GM21737 (cell line): Measurements from ENCODE around the gene RAB43.
"Not testable (repeated sequence)": the region's sequence is repeated elsewhere in the genome, so short reads cannot be mapped to it uniquely, and the experiment has no call there.

Experiments used
- ATAC-seq: cut with Tn5 transposase; IDR thresholded peaks from one replicate; pipeline ENCODE4 v1.9.1; 2021; ENCODE audit warnings: mild to moderate bottlenecking, moderate library complexity; ENCODE audit not compliant: unreplicated experiment

The RAB43 gene

DNA sequence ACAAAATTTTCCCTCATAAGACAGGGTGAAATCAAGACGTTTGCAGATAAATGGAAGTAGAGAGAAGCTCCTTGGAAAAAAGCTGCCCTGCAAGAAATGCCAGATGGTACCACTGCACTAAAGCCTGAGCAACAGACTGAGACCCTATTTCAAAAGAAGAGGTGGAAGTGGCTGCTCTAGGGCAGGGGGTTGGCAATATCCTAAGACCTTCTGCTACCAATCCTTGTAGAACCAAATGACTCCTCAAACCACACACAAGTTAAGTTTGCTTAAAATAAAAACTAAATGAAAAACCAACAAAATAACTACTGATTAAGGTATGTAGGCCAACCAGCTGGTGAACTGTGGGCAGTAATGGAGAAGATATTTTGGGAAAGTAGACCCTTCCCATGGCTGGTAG lies 21.3 kb downstream of the RAB43 start:
- no peak for ATAC-seq

DNA sequence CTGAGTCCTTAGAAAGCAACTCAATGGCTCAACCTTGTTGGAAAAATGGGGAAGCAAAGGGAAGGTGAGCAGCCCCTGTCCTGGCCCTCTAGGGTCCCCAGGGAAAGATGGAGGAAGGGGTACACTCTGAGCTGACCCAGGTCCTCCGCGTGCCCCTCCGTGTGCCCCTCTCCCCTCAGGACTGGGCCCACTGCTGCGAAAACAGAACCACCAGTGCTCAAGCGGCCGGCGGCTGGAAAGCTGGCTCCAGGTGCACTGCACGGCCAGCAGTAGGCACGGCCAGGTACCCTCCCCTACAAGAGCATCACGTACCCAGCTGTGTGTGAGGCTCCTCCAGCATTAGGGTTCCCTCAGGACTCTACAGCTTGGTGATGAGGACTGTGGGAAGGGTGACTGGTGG lies 26.3 kb downstream of the RAB43 start:
- ATAC-seq: no peak

DNA sequence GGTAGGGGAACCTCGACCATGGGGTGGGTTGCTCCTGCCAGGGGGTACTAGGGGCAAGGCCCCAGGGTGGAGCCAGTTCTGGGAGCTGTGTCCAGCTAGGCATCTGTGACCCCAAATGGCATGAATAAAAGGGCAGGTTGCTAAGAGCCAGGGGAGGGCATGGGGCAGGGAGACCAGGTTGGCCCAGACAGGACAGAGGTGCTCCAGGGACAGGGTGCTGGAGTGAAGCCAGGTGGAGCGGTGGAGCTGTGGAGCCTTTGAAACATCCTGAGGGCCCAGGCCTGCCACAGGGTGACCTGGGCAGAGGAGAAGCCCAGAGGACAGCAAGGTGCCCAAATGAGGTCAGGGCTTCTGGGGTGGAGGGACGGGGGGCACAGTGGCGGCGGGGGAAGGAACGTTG lies 33.3 kb downstream of the RAB43 start:
- not testable (repeated sequence) for ATAC-seq

DNA sequence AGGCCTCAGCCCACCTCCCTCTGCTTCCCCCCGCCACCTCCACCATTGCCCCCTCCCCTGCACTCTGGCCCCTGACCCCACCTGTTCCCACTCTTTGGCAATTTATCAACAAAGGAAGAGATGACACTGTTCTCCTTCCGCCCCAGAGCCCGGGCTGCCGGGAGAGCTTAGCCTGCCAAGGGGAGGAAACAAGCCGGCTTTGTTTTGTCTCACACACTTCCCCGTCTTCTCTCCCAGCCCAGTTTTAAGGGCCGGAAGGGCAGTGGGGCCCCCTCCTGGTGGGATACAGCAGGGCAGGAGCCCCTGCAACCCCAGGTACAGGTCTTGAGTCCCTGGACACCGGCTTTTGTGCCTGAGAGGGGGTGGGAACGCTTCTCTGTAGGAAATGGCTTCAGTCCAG lies 33.7 kb downstream of the RAB43 start:
- not testable (repeated sequence) for ATAC-seq

DNA sequence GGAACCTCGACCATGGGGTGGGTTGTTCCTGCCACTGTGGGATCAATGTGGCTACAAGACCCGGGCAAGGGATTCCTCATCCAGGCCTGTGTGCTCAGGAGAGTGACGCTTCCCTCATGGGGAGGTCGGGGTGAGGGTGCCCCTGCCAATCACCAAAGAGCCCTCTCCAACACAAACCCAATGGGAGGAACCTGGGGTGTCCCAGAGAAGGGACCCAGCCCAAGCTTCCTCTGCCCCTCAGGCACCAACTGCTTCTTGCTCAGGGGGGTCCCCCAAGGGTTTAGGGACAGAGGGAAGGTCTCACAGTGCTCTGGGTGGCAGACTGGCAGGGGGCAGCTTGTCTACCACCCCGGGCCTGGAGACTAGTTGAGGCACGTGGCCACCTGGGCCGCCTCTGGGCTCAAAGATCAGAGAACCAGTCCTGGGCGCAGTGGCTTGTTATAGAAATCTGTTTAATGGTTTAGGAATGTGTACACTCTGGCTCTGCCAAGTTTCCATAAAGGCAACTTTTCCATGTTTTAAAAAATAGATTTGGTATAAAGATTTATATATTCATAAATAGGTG lies 34.4 kb downstream of the RAB43 start:
- ATAC-seq: no peak

DNA sequence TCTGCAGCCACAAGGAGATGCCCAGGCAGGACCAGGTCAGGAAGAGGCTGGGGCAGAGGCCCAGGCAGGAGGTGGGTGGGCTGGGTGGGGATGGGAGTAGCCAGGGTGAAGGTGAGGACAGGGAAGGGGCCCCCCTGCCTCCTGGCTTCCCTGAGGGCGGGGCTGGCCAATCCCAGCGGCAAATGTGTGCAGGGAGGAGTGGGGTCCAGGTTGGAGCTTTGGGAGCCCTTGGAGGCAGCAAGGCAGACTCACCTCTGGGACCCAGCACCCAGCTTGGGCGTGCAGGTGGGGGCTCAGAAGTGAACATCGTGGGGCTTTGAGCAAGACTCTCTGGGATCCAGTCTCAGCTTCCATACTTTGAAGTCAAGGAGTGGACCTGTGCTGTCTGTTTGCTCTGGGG lies 35.8 kb downstream of the RAB43 start:
- no peak for ATAC-seq

DNA sequence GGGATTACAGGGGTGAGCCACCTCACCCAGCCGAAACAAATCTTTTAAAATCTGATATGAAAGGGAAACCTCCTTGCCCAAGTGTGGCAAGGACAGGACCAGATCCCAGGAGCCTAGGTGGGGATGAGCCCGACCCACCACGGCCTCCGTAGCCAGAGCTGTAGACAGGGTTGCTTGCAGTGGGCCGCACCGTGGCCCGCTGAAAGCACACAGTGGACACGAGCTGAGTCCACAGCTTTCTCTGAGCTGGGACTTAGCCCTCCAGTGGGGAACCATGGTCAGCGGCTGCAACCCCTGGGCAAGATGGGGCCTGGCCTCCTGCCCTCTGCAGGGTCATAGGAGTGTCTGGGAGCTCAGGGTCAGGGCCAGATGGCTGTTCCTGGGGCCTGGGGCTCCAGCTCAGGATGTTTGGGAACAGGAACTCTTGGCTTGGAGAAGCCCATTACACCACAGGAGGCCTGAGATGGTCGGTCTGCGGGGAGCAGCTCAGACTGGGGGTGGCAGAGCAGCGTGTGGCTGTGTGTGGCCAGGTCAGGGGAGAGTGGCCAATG lies 36.4 kb downstream of the RAB43 start:
- no peak for ATAC-seq

DNA sequence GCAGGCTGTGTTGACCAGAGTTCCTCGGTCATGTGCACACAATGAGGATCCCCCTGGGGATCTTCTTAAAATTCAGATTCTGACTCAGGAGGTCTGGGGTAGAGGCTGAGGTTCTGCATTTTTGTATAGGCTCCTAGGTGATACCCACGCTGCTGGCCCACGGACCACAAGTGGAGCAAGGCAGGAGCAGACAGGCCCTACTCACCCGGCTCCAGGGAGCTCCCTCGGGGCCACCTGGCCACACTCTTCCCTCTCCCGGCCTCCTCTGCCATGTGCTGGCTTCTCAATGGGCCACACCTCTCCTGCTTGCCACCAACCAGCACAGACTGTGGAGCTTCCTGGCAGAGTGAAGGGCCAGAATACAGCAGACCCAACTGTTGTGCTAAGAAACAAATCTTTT lies 37.1 kb downstream of the RAB43 start:
- no peak for ATAC-seq

DNA sequence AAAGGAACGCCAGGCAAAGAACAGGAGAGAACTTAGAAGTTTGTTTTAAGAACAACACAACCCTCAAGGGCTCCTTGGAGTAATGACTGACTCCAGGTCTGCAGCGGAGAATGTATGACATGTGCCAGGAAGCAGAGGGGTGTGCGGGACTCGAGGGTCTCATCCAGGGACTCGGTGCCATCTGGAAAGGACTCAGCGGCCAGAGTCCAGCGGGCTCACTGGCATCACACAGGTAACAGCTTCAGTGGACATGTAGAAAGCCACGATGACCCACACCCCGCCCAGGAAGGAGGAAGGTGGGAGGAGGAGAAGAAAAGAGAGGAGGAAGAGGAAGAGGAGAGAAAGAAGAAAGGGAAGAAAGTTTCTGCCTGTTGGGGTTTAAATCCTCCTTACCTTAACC lies 39.6 kb downstream of the RAB43 start:
- ATAC-seq: no peak

DNA sequence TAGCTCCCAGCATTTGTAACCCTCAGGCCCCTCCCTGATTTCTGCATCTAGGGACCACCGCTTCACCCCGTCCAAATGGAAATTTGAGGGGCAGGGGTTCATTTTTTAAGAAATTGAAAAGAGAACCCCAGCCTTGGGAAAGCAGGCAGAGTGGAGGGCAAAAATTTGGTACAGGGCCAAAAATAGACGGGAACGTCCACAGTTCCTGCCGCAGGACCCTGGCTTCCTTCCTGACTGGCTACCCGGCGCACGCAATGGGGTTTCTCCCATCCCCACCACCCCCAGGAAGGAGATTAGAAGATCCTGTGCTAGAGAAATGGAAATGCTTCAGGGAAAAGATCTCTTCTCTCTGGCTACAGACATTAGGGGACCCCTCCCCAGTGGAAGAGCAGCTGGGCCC lies 40.1 kb downstream of the RAB43 start:
- no peak for ATAC-seq

DNA sequence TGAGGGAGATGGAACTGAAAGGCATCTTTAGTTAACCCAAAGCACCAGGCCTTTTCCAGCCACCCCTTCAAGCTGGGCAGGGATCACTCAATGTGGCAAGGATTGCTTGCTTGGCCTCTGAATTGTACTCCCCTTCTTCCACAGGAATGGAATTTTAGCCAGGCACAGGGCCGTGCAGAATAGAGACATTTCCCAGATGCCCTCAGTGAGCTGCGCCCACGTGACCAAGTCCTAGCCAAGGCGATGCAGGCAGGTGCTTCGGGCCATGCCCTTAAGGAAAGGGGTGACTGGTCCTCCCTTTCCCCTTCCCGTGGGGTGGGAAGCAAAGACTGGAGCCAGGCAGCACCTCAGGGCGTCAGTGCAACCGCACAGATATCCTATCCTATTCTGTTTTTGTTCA lies 43.1 kb downstream of the RAB43 start:
- no peak for ATAC-seq

DNA sequence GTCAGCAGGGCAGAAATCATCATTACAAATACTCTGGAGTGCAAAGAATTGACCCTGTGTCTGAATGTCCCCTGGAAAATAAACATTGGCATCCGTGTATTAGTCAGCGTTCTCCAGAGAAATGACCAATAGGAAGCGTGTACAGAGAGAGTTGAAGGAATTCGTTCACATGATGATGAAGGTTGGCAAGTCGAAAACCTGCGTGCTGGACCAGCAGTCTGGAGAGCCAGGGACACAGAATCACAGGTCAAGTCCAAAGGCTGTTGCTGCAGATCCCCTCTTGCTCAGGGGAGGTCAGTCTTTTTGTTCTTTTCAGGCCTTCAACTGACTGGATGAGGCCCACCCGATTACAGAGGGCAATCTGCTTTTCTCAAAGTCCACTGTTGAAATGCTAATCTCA lies 44.4 kb downstream of the RAB43 start:
- no peak for ATAC-seq

DNA sequence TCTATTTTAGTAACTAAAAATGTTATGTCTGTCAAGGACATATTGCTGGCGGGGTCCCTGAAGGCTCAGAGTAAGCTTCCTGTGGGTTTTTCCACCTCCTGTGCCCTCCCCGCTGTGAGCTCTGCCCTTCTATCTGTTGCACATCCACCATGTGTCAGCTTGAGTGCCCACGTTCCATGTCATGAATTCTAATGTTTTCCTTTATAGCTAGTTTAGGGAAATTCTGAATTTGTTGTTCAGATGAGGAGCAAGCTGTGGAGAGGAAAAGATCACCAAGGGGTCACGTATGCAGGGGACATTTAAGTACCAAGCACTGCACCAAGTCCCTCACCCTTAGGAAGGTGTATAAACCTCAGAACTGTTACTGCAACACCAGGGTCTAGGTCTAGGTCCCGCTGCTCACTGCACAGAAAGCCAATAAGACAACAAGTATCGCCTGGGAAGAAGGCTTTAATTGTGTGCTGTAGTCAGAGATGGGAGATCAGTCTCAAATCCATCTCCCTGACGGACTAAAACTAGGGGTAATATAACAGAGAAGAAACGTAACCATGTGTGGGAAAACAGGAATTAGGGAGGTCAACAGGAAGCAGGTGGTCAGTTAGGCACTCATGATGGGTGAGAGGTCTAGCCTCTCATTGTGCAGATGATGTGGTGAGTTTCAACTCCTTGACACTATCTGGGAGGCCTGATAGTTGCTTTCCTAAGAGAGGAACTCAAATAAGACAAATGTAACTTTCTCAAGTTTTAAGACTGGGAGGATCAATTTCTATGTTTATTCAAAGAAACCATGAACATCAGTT lies 51.3 kb downstream of the RAB43 start:
- no peak for ATAC-seq

DNA sequence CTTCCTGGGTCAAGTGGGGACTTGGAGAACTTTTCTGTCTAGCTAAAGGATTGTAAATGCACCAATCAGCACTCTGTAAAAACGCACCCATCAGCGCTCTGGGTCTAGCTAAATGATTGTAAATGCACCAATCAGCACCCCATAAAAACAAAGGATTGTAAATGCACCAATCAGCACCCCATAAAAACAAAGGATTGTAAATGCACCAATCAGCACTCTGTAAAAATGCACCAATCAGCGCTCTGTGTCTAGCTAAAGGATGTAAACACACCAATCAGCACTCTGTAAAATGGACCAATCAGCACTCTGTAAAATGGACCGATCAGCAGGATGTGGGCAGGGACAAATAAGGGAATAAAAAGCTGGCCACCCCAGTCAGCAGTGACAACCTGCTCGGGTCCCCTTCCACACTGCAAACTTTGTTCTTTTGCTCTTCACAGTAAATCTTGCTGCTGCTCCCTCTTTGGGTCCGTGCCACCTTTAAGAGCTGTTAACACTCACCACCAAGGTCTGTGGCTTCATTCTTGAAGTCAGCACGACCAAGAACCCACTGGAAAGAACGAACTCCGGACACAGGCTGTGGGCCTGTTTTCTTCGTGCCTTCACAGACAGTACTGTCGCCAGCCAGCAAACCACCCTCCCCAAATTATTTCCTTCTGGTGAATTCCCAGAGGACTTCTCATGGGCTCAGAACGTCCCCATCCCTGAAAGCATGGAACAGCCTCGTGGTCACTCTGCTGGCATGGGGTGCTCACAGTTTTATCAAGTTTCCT lies 52.1 kb downstream of the RAB43 start:
- not testable (repeated sequence) for ATAC-seq

DNA sequence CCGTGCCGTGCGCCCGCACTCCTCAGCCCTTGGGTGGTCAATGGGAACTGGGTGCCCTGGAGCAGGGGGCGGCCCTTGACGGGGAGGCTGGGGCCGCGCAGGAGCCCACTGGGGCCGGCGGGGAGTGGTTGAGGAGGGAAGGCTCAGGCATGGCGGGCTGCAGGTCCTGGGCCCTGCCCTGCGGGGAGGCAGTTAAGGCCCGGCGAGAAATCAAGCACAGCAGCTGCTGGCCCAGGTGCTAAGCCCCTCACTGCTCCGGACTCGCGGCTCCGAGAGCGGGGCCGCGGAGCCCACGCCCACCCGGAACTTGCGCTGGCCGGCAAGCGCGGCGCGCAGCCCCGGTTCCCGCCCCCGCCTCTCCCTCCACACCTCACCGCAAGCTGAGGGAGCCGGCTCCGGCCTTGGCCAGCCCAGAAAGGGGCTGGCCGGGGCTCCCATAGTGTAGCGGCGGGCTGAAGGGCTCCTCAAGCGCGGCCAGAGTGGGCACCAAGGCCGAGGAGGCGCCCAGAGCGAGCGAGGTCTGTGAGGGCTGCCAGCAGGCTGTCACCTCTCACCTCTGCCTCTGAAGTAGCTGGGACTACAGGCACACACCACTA lies 53.2 kb downstream of the RAB43 start:
- no peak for ATAC-seq

DNA sequence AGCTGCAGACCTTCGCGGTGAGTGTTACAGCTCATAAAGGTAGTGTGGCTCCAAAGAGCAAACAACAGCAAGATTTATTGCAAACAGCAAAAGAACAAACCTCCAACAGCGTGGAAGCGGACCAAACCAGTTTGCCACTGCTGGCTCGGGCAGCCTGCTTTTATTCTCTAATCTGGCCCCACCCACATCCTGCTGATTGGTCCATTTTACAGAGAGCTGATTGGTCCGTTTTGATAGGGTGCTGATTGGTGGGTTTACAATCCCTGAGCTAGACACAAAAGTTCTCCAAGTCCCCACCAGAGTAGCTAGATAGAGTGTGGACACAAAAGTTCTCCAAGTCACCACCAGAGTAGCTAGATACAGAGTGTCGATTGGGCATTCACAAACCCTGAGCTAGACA lies 53.9 kb downstream of the RAB43 start:
- not testable (repeated sequence) for ATAC-seq

DNA sequence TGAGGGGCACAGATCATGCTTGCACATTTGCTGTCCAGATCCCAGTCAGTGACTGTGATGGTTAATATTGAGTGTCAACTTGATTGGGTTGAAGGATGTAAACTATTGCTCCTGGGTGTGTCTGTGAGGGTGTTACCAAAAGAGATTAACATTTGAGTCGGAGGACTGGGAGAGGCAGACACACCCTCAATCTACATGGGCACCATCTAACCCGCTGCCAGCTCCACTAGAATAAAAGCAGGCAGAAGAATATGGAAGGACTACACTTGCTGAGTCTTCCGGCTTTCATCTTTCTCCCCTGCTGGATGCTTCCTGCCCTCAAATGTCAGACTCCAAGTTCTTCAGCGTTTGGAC lies 55.9 kb downstream of the RAB43 start:
- no peak for ATAC-seq

DNA sequence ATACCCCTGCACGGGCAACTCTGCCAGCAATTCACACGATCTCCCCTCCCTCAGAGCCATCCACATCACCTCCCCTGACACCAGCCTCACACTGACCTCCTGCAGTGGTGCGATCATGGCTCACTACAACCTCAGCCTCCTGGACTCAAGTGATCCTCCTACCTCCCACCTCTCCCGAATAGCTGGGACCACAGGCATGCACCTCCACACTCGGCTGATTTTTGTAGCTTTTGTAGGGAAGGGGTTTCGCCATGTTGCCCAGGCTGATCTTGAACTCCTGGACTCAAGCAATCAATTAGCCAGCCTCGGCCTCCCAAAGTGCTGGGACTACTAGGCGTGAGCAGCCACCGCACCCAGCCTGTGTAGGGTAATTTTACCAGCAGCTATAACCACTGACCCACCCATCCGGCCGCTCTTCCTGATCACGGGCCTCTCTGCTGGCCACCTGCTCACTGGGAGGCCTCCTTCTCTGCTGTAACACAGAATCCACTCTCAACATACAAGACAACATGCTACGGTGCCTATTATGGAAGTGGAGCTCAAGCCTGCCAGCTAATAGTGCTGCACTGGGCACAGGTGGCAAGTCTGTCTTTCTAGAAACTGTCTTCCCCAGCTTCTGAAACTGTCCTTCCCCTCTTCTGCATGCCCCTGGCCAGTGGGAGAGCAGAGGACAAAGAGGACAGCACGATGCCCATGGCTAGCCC lies 56.4 kb downstream of the RAB43 start:
- ATAC-seq: no peak

DNA sequence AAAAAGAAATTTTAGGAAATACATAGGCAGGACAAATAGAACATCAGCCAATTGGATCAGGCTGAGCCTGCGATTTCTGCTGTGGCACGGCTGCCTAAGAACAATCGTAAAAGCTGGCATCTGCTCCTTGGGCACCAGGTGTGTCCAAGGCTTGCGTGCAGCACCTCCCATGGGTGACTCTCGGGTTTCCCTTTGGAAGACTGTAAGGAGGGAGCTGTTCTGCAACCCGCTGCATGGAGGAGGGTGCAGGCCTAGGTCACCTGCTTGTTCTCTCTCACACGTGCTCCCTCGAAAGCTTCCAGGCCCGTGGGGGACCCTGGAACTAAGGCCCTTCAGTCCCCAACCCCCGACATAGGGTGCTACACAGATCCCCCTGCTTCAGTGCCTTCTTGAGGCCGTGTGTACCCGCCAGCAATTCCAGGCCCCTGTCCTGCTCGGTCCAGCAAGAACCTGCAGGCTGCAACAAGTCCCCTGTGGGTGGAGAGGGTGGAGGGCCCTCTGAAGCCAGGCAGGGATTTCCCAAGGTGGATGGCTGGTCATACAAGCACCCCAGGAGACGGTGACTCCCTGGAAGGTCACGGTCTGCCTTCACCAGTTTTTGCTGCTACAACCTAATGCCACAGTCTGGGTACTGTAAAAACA lies 57.6 kb downstream of the RAB43 start:
- no peak for ATAC-seq

DNA sequence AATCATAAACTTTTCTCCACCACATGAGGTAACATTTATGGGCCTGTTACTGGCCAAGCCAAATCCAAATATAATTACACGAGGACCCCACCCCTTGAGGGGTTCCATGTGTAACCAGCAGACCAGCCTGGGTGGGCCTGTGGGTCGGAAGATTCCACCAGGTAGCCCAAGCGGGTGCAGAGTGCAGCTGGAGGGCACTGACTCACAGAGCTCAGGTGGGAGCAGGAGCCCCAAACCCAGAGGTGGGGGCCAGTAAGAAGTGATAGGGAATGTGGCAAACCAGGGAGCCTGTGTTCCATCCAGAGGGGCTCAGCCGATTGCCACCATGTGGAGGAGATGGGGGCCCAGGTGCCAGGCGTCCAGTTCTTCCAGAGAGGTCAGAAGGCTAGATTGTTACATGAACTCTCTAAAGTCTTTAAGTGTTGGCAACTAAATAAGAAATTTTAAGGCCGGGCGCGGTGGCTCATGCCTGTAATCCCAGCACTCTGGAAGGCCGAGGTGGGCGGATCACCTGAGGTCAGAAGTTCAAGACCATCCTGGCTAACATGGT lies 58.4 kb downstream of the RAB43 start:
- ATAC-seq: no peak
